HG03378 (cell line): Measurements from ENCODE around the gene SPAG9.

ENCODE experiments used
- ATAC-seq: cut with Tn5 transposase; IDR thresholded peaks from one replicate; pipeline ENCODE4 v1.9.1; 2021; ENCODE audit warnings: mild to moderate bottlenecking, moderate library complexity; ENCODE audit not compliant: unreplicated experiment

SPAG9 gene

DNA sequence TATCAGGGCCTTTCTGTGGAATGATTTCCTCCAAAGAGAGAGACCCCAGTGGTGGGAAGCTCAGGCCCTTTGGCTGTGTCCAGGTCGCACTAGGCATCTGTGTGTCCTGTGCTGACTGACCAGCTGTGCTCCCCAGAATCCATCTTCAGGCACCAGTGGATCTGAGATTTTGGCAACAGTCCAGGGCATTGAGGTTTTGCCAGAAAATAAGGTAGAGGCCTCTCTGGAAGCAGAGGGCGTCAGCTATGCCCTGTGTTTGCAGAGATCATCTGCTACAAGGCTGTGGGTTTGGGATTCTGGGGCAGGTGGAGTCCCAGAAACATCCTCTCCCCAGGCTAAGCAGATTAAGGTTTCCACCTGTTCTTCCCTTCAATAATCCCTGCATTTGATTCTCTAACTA, 197.1 kb downstream of the SPAG9 start:
- no peak for ATAC-seq

DNA sequence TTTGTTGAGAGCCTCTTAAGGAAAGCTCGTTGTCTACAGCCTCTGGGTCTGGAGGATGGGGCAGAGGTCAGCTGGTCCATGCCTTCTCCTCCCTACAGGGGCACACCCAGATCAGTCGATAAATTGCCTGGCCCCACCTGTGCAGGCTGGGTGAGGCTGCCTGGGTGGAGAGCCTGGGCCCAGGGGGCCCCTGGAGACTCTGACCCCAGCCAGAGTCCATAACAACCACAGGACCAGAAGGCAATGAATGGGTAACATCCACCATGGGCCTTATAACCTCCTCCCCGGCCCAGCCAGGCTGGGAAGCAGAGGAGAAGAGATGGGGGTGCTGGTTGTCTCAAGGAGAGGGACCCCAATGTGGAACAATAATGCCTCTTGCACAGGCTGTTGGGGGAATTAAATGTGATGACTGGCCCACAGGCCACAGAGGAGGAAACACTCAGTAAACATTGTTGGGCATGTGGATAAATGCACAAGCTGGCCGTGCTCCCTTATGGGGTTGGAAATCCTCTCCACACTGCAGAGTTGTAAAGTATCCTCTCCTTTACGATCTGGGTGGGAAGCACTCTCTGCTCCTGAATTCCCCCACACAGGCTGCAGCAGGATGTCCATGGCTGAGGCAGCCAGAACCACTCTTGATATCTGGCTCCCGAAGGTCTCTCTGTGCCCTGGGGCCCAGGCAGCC, 197.8 kb downstream of the SPAG9 start:
- ATAC-seq, result no peak

DNA sequence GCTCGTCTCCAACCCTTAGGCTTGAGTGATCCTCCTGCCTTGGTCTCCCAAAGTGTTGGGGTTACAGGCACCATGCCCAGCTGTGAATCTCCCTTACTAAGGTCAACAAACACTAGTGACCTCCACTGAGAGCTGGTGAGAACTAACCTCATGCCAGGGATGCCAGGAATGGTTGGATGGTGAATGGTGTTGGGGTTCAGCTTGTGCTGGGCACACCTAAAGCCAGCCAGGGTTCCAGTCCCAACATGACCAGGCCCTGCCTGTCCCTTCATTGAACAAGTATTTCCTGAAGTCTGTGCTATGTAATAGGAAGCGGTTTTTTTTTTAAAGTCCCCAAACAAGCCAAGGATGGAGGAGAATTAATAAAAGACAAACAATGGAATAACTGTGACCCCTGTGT, 198.6 kb downstream of the SPAG9 start:
- no peak for ATAC-seq

DNA sequence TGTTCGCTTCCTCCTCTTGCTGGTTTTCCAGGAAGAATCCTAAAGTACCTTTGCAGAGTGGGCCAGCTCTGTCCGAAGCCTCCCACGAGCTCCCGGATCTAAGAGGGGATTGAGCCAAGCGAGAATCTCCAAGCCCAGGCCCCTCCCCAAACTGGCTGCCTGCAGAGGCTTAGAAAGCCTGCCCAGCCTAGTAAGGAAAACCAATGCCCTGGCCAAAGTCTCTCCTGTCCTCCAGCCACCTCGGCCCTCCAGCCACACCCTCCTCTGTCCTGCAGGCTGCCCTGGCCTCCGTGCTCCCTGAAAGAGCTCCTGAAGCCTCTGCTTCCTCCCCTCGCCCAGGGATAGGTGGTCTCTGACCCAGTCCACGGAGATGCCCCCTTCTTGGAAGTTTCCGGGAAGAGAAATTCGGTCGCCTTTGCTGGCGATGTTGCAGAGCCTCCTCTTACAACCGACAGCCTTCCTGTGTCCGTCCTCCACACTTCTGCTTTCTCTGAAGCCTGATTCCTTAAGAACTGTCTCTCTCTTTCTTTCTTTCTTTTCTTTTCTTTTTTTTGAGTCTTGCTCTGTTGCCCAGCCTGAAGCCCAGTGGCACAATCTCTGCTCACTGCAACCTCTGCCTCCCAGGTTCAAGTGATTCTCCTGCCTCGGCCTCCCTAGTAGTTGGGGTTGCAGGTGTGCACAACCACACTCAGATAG, 199.6 kb downstream of the SPAG9 start:
- ATAC-seq, result no peak

DNA sequence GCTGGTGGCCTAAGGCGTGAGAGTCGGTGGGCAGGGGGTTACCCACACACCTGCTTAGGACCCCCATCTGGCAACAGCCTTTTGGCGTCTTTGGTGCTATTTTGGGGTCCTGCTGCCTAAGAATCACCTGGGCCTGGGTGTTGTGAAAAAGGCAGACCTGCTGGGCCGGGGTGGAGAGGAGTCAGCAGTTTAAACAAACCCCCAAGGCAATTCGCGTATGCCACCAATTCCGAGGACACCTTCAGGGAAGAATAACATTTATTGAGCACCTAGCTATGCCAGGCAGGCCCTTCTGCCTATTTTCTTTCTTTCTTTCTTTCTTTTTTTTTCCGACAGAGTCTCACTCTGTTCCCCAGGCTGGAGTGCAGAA, 200.6 kb downstream of the SPAG9 start:
- no peak for ATAC-seq

DNA sequence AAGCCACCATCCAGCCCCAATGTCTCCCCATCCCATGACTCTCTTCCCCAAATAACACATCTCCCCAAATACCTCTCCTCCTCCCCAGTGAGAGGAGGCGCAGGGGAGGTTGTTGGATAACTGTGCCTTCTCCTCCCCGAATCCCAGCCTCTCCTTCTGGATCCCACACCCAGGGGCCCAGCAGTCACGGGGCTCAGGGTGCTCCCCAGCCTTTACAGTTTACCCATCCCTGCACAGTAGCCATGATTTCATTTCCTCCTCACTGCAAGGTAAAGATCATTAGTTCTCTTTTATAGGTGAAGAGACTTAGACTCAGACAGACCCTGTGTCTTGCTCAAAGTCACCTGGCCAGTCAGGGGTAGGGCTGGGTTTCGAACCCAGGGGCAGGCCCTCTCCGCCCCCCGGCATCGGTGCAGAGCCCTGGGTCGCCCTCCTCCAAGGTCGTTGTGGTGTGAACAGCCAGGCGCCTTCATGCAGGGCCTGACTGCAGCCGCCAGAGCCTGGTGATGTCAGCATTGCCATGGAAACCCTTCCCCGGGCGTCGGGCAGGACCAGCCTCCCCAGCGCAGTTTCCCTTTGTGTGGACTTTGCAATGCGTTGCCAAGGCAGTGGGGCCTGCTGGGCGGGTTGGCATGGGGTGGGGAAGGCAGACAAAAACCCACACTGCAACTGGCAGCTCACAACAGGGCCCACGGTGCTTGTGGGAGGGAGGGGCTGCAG, 201.2 kb downstream of the SPAG9 start:
- peak; percentile 46 for ATAC-seq

DNA sequence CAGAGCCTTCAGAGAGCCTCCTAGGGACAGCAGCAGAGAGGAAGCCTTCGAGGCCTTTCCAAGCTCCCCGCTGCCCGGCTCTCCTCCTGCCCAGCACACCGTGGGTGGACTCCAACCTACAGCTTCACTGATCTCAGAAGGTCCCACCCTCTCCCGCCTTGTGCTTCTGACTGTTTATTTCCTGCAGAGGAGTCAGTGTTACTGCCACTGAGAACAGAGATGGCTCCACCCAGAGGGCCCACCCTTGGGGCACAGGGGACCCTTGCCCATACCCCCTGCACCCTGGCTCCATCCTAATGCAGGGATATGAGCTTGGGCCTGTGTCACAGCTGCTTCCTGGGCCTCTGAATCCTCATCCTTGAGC, 201.8 kb downstream of the SPAG9 start:
- no peak for ATAC-seq

DNA sequence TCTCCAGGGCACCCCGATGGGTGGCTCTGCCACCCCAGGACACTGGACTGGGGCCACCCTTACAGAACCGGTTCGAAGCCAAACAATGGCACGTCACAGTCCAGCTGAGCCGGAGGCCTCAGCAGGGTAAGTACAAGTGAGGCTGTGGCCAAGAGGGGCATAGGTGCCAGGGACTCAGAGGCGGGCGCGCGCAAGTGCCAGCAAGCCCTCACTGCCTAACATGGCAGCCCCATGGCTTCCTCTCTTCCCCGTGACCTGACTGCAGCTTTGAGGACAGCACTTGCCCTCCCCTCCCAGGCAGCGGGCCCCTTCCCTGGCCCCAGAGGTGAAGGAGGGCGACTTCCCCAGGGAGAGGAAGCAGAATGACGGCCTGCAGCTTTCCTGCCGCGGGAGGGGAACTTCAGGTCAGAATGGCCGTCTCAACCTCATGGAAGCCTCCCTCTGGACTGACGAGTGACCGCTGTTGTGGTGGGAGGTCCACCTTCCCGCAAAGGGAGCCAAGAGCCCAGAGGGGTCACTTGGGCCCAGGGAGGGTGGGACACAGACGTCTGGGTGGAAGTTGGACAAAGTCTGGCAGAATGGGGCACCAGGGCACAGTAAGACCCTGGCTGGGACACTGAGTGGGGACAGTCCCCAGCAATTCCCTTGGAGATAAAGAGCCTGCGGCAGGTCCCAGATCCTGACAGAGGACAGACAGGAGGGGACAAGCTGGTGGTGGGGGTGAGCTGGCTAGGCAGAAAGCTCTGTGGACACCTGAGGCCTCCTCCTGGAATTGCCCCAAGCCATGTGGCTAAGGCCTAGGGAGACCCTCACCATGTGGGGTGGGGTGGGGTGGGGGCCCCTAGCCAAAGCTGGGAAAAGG, 202.4 kb downstream of the SPAG9 start:
- no peak for ATAC-seq

DNA sequence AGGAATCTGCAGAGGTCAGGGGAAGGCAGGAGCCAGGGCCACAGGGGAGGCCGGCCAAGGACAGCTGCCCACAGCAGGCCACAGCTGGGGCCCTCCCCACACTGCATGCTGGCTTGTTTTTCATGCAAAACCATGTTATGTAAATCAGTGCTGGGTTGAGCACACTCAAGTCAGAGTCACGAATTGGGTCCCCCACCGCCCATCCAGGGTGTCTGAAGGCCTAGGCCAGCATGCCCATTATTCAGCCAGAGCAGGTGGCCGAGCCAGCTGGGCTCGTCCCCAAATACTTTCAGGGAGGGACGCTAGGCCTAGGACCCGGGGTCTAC, 203.3 kb downstream of the SPAG9 start:
- ATAC-seq, result peak; percentile 55

DNA sequence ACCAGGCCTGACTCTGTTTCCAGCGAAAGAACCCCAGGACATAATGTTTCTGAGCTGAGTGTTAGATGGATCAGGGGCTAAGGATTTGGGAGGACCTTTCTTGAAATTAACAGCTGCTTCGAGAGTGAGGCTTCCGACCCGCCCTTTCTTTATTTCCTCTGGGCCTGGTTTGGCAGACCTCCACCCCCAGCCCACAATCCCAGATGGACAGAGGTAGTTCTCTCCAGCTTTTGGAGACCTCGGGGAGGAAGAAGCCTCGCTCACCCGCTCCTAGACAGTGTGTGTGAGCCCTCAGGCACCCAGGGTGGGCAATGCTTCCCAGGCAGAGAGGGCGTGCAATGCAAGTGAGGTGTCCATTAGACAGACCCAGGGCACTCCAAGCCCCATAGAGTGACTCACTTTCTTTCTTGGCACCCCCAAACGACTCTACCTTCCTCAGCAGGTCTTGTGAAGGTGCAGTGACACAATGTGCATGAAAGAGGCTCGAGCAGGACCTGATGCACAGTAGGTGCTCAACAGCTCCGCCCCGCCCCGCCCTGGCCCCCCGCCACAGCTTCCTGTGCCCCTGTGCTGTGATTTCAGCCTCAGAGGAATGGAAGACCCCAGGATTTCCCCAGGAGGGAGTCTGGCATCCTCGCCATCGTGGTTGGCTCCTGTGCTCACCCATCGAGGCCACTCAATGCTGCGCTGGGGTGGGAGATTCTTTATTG, 203.8 kb downstream of the SPAG9 start:
- ATAC-seq, result no peak

DNA sequence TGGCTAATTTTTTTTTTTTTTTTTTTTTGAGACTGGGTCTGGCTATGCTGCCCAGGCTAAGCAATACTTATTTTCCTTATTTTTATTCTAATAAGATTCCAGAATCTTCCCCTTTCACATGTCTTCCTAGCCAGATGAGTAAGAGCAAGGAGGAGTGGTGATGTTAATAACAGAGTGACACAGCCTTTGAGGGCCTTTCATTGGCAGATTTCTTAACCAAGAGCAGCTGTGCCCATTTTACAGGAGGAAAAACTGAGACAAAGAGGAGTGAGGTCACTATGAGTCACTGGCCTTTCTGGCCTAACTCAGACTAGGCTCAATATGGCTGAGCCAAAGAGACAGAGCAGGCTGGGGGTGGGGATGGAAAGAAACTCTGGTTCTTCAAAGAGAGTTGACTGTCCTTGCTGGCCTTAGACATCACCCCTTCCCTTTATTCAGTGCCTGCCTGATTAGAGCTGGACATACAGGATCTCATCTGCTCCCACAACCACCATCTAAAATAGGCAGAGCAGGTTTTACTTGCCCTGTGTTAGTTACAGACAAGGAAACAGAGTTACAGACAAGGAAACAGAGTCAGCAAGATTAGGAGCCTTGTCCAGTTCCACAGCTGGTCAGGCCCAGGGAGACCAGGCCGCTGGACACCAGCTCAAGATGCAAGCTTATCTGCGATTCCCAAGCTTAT, 204.5 kb downstream of the SPAG9 start:
- ATAC-seq, result no peak

DNA sequence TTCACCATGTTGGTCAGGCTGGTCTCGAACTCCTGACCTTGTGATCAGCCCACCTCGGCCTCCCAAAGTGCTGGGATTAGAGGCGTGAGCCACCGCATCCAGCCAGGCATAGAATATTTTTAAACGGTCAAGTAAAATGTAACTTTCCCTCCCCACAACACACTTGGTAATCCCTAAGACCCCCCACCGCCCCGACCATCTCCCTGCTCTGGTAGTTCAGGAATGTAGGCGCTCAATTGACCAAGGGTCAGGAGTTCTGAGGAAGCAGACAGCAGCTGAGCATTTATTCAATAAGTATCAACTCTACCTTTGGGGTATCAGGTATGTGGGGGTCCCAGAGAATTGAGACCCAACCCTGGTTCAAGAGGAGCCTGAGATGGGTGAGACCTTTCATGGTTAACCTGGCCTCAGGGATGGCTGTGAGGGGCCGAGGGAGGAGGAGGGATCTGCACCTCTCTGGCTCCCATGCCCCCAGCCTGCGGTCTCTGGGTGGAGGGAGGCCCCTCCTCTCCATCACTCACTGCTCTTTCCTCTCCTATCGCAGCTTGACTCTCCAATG, 206.1 kb downstream of the SPAG9 start:
- no peak for ATAC-seq

DNA sequence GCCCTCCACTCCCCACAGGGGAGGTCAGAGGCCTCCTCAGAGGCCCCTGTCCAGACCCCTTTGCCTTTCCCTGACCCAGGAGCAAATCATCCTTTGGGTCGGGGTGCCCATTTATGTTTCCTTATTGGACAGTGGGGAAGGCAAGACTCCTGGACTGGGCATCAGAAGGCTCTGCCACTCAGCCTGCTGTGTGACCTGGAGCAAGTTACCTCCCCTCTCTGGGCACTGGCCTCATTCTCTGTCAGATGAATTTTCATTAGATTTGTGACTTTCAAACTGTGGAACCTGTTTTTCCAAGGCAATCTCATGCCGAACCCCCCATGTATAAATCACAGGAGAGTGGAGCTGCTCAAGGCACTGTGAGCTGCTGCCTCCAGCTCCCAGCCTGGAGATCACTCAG, 207.5 kb downstream of the SPAG9 start:
- ATAC-seq, result no peak
